ENCODE results near the gene APBA2.

Gene APBA2

DNA sequence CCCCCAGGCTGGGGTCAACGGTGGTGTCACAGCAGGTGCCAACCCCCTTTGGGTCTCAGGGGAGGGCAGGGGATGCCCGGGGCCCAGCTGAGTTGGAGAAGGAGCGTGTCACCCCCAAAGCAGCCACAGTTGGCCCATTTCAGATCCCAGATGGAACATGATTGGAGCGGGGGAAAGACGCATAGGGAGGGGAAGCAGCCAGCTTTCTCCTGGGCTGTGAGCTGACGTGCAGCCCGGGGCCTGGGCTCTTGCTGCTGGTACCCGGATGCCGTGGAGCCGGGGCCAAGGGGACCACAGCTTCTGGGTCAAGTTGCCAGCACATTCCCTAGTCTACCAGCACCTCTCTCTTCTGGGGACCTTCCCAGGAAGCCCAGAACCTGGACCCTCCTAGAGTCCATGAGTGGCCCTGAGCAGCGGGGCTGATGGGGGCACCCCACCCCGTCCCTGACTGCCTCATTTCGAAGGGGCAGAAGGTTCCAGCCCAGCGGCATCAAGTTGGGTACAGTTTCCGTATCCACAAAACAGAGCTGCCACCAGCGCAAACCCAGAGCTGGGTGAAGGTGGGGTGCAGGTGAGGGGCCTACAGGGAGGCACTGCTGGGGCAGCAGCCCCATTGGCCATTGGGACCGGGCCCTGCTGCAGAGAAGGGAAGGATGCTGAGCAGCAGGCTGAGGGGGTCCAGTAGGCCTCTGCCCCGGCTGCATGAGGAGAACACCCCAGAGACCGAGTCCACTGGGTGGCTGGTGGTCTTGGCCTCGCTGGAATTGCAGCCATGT lies 235.0 kb downstream of the APBA2 start:
- H3F3A ChIP-seq (ENCODE audit: insufficient read depth, low read length), result no peaks in the 10 kb centered on the region
- no peak overlapping the region for H3K27ac ChIP-seq (ENCODE audit: low read depth, low read length, poor library complexity, severe bottlenecking)
- H3K36me3 ChIP-seq (ENCODE audit: insufficient read depth, low read length), result no peaks in the 10 kb centered on the region
- H3K9me2 ChIP-seq (ENCODE audit: low read depth, low read length), result no peaks in the 10 kb centered on the region
- no peaks in the 10 kb centered on the region for H3K27me3 ChIP-seq (ENCODE audit: insufficient read depth, low read length)
- TF ChIP-seq EZH2 (IDR thresholded peaks at IDR 0.05; ENCODE audit: borderline replicate concordance, low read length), result no peak
- TF ChIP-seq, protein P1, sequence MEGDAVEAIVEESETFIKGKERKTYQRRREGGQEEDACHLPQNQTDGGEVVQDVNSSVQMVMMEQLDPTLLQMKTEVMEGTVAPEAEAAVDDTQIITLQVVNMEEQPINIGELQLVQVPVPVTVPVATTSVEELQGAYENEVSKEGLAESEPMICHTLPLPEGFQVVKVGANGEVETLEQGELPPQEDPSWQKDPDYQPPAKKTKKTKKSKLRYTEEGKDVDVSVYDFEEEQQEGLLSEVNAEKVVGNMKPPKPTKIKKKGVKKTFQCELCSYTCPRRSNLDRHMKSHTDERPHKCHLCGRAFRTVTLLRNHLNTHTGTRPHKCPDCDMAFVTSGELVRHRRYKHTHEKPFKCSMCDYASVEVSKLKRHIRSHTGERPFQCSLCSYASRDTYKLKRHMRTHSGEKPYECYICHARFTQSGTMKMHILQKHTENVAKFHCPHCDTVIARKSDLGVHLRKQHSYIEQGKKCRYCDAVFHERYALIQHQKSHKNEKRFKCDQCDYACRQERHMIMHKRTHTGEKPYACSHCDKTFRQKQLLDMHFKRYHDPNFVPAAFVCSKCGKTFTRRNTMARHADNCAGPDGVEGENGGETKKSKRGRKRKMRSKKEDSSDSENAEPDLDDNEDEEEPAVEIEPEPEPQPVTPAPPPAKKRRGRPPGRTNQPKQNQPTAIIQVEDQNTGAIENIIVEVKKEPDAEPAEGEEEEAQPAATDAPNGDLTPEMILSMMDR (IDR thresholded peaks at IDR 0.05; ENCODE audit: low read length), result no peak
- H3K4me1 ChIP-seq (ENCODE audit: insufficient read depth, low read length, severe bottlenecking), result no peaks in the 10 kb centered on the region
- no peaks in the 10 kb centered on the region for H4K20me1 ChIP-seq (ENCODE audit: insufficient read depth, low read length)
- H3K4me3 ChIP-seq (ENCODE audit: low read depth, low read length, poor library complexity, severe bottlenecking), result no peak overlapping the region
- H3K9me3 ChIP-seq (ENCODE audit: low read length), result no peaks in the 10 kb centered on the region
- H3K79me2 ChIP-seq (ENCODE audit: insufficient read depth, low read length), result no peaks in the 10 kb centered on the region
- H3K9ac ChIP-seq (ENCODE audit: low read length), result no peak overlapping the region
- no peak overlapping the region for H2AFZ ChIP-seq (ENCODE audit: low read length)
- no peak overlapping the region for H3K4me2 ChIP-seq (ENCODE audit: low read length)

DNA sequence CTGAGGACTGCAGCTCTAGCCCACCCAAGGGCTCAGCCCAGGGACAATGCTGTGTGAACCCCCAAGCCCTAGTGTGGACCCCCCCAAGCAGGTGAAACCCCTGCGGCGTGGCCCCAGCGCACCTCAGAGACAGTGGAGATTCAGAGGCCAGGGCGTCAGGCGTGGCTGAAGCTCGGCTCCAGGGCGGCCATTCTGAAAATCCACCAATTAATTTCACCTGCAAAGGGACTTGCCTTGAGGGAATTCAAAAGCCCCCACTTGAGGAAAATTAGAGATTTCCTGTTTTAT lies 235.5 kb downstream of the APBA2 start:
- Histone ChIP-seq H3K9ac (ENCODE audit: low read length) (no peak overlapping the region), H3K4me3 (ENCODE audit: low read depth, low read length, poor library complexity, severe bottlenecking) (no peak overlapping the region), H3F3A (ENCODE audit: insufficient read depth, low read length) (no peaks in the 10 kb centered on the region), H3K27ac (ENCODE audit: low read depth, low read length, poor library complexity, severe bottlenecking) (no peak overlapping the region), H3K4me2 (ENCODE audit: low read length) (no peak overlapping the region), H2AFZ (ENCODE audit: low read length) (no peak overlapping the region), H4K20me1 (ENCODE audit: insufficient read depth, low read length) (no peaks in the 10 kb centered on the region), H3K4me1 (ENCODE audit: insufficient read depth, low read length, severe bottlenecking) (no peaks in the 10 kb centered on the region), H3K9me2 (ENCODE audit: low read depth, low read length) (no peaks in the 10 kb centered on the region), H3K9me3 (ENCODE audit: low read length) (no peaks in the 10 kb centered on the region), H3K36me3 (ENCODE audit: insufficient read depth, low read length) (no peaks in the 10 kb centered on the region), H3K79me2 (ENCODE audit: insufficient read depth, low read length) (no peaks in the 10 kb centered on the region), H3K27me3 (ENCODE audit: insufficient read depth, low read length) (no peaks in the 10 kb centered on the region)
- TF ChIP-seq, protein P1 (IDR thresholded peaks at IDR 0.05; ENCODE audit: low read length), result no peak
- no peak for TF ChIP-seq EZH2 (IDR thresholded peaks at IDR 0.05; ENCODE audit: borderline replicate concordance, low read length)

DNA sequence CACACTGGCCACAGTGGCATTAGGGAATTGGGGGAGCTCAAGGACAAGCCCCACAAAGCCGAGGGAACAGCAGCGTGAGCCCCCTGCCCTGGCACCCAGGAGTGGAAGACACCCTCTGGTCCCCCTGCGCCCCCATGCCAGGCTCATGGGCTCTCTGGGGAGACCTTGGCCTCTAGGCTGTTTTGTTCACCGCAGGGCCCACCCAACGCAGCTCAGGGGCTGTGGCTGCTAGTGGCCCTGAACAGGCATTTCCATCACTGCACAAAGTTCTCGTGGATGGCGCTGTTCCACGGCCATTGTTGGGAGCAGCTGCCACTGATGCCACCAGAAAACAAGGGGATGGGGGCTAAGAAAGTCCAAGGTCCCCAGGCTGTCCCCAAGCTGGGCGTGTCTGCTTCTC lies 236.1 kb downstream of the APBA2 start:
- Histone ChIP-seq H3K79me2 (ENCODE audit: insufficient read depth, low read length) (no peaks in the 10 kb centered on the region), H3K9ac (ENCODE audit: low read length) (no peak overlapping the region), H2AFZ (ENCODE audit: low read length) (no peak overlapping the region), H3K36me3 (ENCODE audit: insufficient read depth, low read length) (no peaks in the 10 kb centered on the region), H3K4me1 (ENCODE audit: insufficient read depth, low read length, severe bottlenecking) (no peaks in the 10 kb centered on the region), H3K9me3 (ENCODE audit: low read length) (no peaks in the 10 kb centered on the region), H3K4me3 (ENCODE audit: low read depth, low read length, poor library complexity, severe bottlenecking) (no peak overlapping the region), H3F3A (ENCODE audit: insufficient read depth, low read length) (no peaks in the 10 kb centered on the region), H3K27me3 (ENCODE audit: insufficient read depth, low read length) (no peaks in the 10 kb centered on the region), H3K4me2 (ENCODE audit: low read length) (no peak overlapping the region), H3K27ac (ENCODE audit: low read depth, low read length, poor library complexity, severe bottlenecking) (no peak overlapping the region), H4K20me1 (ENCODE audit: insufficient read depth, low read length) (no peaks in the 10 kb centered on the region), H3K9me2 (ENCODE audit: low read depth, low read length) (no peaks in the 10 kb centered on the region)
- TF ChIP-seq EZH2 (IDR thresholded peaks at IDR 0.05; ENCODE audit: borderline replicate concordance, low read length), result no peak
- TF ChIP-seq, protein P1 (IDR thresholded peaks at IDR 0.05; ENCODE audit: low read length), result no peak

Measured in OCI-LY1 (cell line).